HepG2 (cell line): ENCODE data around the gene MTMR3. TPM values are rescaled to one million over a fixed set of nuclear protein-coding genes. Genes with fewer than 3 reads are reported as not detected.

ENCODE experiments used
- ATAC-seq: fragments of 200-7000 bp; cut with Tn5 transposase; 3 replicates; pipeline ENCODE4 v1.9.1; 2020; ENCODE audit warnings: mild to moderate bottlenecking, moderate library complexity
- BruUV-seq: library from RNA; stranded (reverse); fragments of 400-500 nt; replicated peaks from 2 replicates; lab custom pipeline; 2021; lab: Mats Ljungman, UMichigan
- CTCF ChIA-PET: fragments of 300-600 bp; formaldehyde crosslinking; extraction: SDS; loops from one replicate; lab custom pipeline; 2021; ENCODE audit warnings: low total read pairs, inconsistent platforms, low intra/inter-chr PET ratio; lab: Yijun Ruan, JAX
- POLR2A ChIA-PET: fragments of 350-600 bp; sonication (Branson Sonifier 250); formaldehyde crosslinking; loops from one replicate; lab custom pipeline; 2020; ENCODE audit warnings: antibody characterized with exemption, inconsistent platforms; lab: Yijun Ruan, JAX
- DNase-seq: peaks from one replicate; pipeline ENCODE4 v3.0.0-alpha.2; 2015; ENCODE audit warnings: low spot score
- FAIRE-seq: peaks from 3 replicates; lab custom pipeline; 2011; peaks lifted over from hg19 to GRCh38; lab: Jason Lieb, UNC
- H2AFZ ChIP-seq: one replicate; pipeline ENCODE4 v1.6.1; 2011; ENCODE audit warnings: low read length, inconsistent platforms
- H3K27ac ChIP-seq: fragments of 300-600 bp; 3 replicates; pipeline ENCODE4 v1.8.0; 2011; ENCODE audit warnings: mixed run types, mild to moderate bottlenecking, mixed read lengths, low read length, inconsistent platforms; ENCODE audit not compliant: insufficient read depth; ENCODE audit errors: extremely low read length
- H3K27me3 ChIP-seq, 2 experiments: fragments of 200-600 bp in 1 of 2; 2 replicates in 1 of 2; 3 replicates in 1 of 2; pipeline versions ENCODE4 v1.6.0 to v1.8.0; 2011; ENCODE audit warnings: low read length in 2 of 2, mild to moderate bottlenecking in 2 of 2, moderate library complexity in 2 of 2, inconsistent platforms in 1 of 2; ENCODE audit not compliant: insufficient read depth in 2 of 2, control insufficient read depth in 1 of 2
- H3K36me3 ChIP-seq, 2 experiments: fragments of 200-600 bp in 1 of 2; replicated peaks in 1 of 2; 2 replicates in 1 of 2; 3 replicates in 1 of 2; pipeline versions ENCODE4 v1.5.1 to v1.8.0; 2011; ENCODE audit warnings: low read length in 2 of 2, inconsistent platforms in 1 of 2; ENCODE audit not compliant: insufficient read depth in 2 of 2, control insufficient read depth in 1 of 2
- H3K4me1 ChIP-seq: 2 replicates; pipeline ENCODE4 v1.5.1; 2012; ENCODE audit warnings: low read length, inconsistent platforms; ENCODE audit not compliant: insufficient read depth
- H3K4me2 ChIP-seq: 2 replicates; pipeline ENCODE4 v1.6.0; 2011; ENCODE audit warnings: low read depth, low read length, inconsistent platforms
- H3K4me3 ChIP-seq, 3 experiments: fragments of 200-600 bp in 1 of 3; sonication (generic), shearing (Covaris generic) in 1 of 3; replicated peaks in 1 of 3; 2 replicates each; pipeline ENCODE4 v1.5.1; 2011 to 2016; ENCODE audit warnings: low read length in 3 of 3, inconsistent platforms in 2 of 3, low read depth in 2 of 3, mild to moderate bottlenecking in 2 of 3, control low read depth in 1 of 3, mixed read lengths in 1 of 3; ENCODE audit not compliant: insufficient read depth in 1 of 3
- H3K79me2 ChIP-seq: one replicate; pipeline ENCODE4 v1.6.1; 2011; ENCODE audit warnings: low read length, inconsistent platforms; ENCODE audit not compliant: insufficient read depth
- H3K9ac ChIP-seq: 2 replicates; pipeline ENCODE4 v1.6.0; 2011; ENCODE audit warnings: mild to moderate bottlenecking, low read depth, low read length, inconsistent platforms; ENCODE audit not compliant: insufficient read depth
- H3K9me3 ChIP-seq: 2 replicates; pipeline ENCODE4 v1.5.1; 2012; ENCODE audit warnings: mild to moderate bottlenecking, low read length
- H4K20me1 ChIP-seq: 2 replicates; pipeline ENCODE4 v1.6.0; 2011; ENCODE audit warnings: inconsistent platforms, mild to moderate bottlenecking, low read length, moderate library complexity; ENCODE audit not compliant: insufficient read depth
- AHR ChIP-seq: IDR thresholded peaks from 2 replicates; pipeline ENCODE4 v1.6.1; 2018; ENCODE audit warnings: missing genetic modification reagents, missing compliant biosample characterization
- BHLHE40 ChIP-seq: IDR thresholded peaks from 2 replicates; pipeline ENCODE4 v1.6.1; 2011; ENCODE audit warnings: low read length, improper control_type of control experiment
- DMTF1 ChIP-seq: sonication (generic); formaldehyde crosslinking; IDR thresholded peaks from 2 replicates; pipeline ENCODE4 v1.4.0; 2020; ENCODE audit warnings: mild to moderate bottlenecking, missing genetic modification reagents
- IRF1 ChIP-seq: sonication (generic); formaldehyde crosslinking; IDR thresholded peaks from 2 replicates; pipeline ENCODE4 v1.4.0; 2020; ENCODE audit warnings: low read depth, mild to moderate bottlenecking, missing genetic modification reagents
- REL ChIP-seq: sonication (generic); formaldehyde crosslinking; conservative IDR thresholded peaks from 2 replicates; pipeline ENCODE4 v1.8.0; 2022; ENCODE audit warnings: mild to moderate bottlenecking, missing genetic modification reagents, moderate library complexity
- SYNCRIP ChIP-seq: fragments of 200-400 bp; formaldehyde crosslinking; IDR thresholded peaks from 2 replicates; pipeline ENCODE4 v1.6.1; 2018; ENCODE audit warnings: mild to moderate bottlenecking, low read depth, low read length; ENCODE audit not compliant: insufficient read depth
- ZBTB14 ChIP-seq: sonication (generic); formaldehyde crosslinking; IDR thresholded peaks from 2 replicates; pipeline ENCODE4 v1.4.0; 2020; ENCODE audit warnings: missing genetic modification reagents
- ZNF547 ChIP-seq: sonication (generic); formaldehyde crosslinking; IDR thresholded peaks from 2 replicates; pipeline ENCODE4 v1.5.1; 2020; ENCODE audit warnings: mild to moderate bottlenecking, missing genetic modification reagents
- ZNF678 ChIP-seq: sonication (generic); formaldehyde crosslinking; IDR thresholded peaks from 2 replicates; pipeline ENCODE4 v1.4.0; 2020; ENCODE audit warnings: mild to moderate bottlenecking, missing genetic modification reagents
- ZNF816 ChIP-seq: sonication (generic); formaldehyde crosslinking; IDR thresholded peaks from 2 replicates; pipeline ENCODE4 v1.8.0; 2022; ENCODE audit warnings: missing genetic modification reagents, mild to moderate bottlenecking, borderline replicate concordance
- WGBS: methylation state at CpG from one replicate; pipeline ENCODE4 v1.1.6; 2017; ENCODE audit warnings: low lambda C conversion rate; 5-methylcytosine and 5-hydroxymethylcytosine counted together
- in situ Hi-C: cut with HindIII; loops from 2 replicates; pipeline ENCODE4 v1.10.0; 2017; ENCODE audit warnings: low pct_unique_long_range_greater_than_20kb; ENCODE audit not compliant: extremely low pct_ligation_motif_present
- intact Hi-C: fragments of 100-400 bp; cut with micrococcal nuclease; formaldehyde crosslinking; loops from one replicate; pipeline ENCODE4 v1.10.0; 2022; ENCODE audit not compliant: unreplicated experiment
- polyA plus RNA-seq, 8 experiments: library from polyadenylated mRNA; depleted of rRNA in 3 of 8; stranded (reverse) in 7 of 8; unstranded in 1 of 8; fragments of >200 nt; fragmentation: Illumina TruSeq in 4 of 8; extraction: Trizol in 4 of 8; gene quantifications; 2 replicates each; pipeline versions ENCODE4 v1.2.1 to v1.2.3, GENCODE V29; 2011 to 2016; ENCODE audit warnings: low read depth in 4 of 8, missing spikeins in 1 of 8, mixed read lengths in 1 of 8; ENCODE audit not compliant: insufficient read depth in 1 of 8
- total RNA-seq, 5 experiments: library from RNA; depleted of rRNA; stranded (reverse); fragments of >200 nt; fragmentation: Illumina TruSeq; extraction: Trizol; gene quantifications; 2 replicates each; pipeline ENCODE4 v1.2.3, GENCODE V29; 2016; ENCODE audit warnings: low read depth in 1 of 5

Gene MTMR3
- total and polyA plus RNA-seq, 2 of the 13 experiments (the other 11 are each of a cell fraction or from before 2014, with no cell fraction given): 12.6 to 24.8 TPM

- Histone ChIP-seq H3K4me3 (no peak overlapping the region), H3K36me3 (no peaks in the 10 kb centered on the region), H3K27ac (no peak overlapping the region), H3K4me2 (no peak overlapping the region), H3K9ac (no peak overlapping the region), H2AFZ (no peak overlapping the region), H3K79me2 (peaks cover 23% of the 10 kb centered on the region), H3K27me3 (no peaks in the 10 kb centered on the region), H4K20me1 (no peaks in the 10 kb centered on the region)
- in situ Hi-C loops: no loop called here
- WGBS: 99% methylated on average over 2 of the region's 2 CpGs
- ATAC-seq: no peak
- intact Hi-C loops: no loop called here
- CTCF ChIA-PET: no interaction called here
- no TSS peak for BruUV-seq
- POLR2A ChIA-PET: no interaction called here
- no peak for TF ChIP-seq AHR (CRISPR knock-in tag)
- TF ChIP-seq DMTF1 (CRISPR knock-in tag): no peak
- TF ChIP-seq BHLHE40: no peak
- no peak for TF ChIP-seq ZNF678 (CRISPR knock-in tag)
- TF ChIP-seq IRF1 (CRISPR knock-in tag): no peak
- no peak for TF ChIP-seq ZBTB14 (CRISPR knock-in tag)
- no peak for TF ChIP-seq REL (CRISPR knock-in tag)
- TF ChIP-seq SYNCRIP: no peak
- TF ChIP-seq ZNF816: no peak
- no peak for TF ChIP-seq ZNF547 (CRISPR knock-in tag)
- TF ChIP-seq, all 625 proteins: peak for 0
- no peak for DNase-seq
- Histone ChIP-seq H3K9me3 (no peaks in the 10 kb centered on the region), H3K4me1 (peaks cover 8% of the 10 kb centered on the region; the same call in 1 of the 2 replicates)
- FAIRE-seq: no peak
These were observed 61.4 kb downstream of the MTMR3 start for GRCh38 chr22:29944339-29944738.
